Esophagus squamous epithelium (tissue), 5 donors: ENCODE results near the gene CIAO2A. TPM values are rescaled to one million over a fixed set of nuclear protein-coding genes. Genes with fewer than 3 reads are reported as not detected.

Source experiments
- DNase-seq: peaks from one replicate; lab custom pipeline; 2025; lab: John Stamatoyannopoulos, UW
- H3K27ac ChIP-seq, 4 donors: fragments of 200-600 bp; sonication (generic); one replicate each; pipeline ENCODE4 v1.5.1; 2016 to 2019; ENCODE audit warnings: mild to moderate bottlenecking in 1 of 4
- H3K27me3 ChIP-seq, 4 donors: fragments of 200-600 bp; sonication (generic); 1 replicate in 3 of 4; 2 replicates in 1 of 4; pipeline versions ENCODE4 v1.5.1 to v1.6.0; 2017 to 2021; ENCODE audit warnings: antibody characterized with exemption in 1 of 4
- H3K36me3 ChIP-seq, 3 donors: fragments of 200-600 bp; sonication (generic); one replicate each; pipeline ENCODE4 v1.5.1; 2016 to 2019
- H3K4me1 ChIP-seq, 3 donors: fragments of 200-600 bp; sonication (generic); one replicate each; pipeline ENCODE4 v1.5.1; 2017 to 2019
- H3K4me3 ChIP-seq, 4 donors: fragments of 200-600 bp; sonication (generic); 1 replicate in 3 of 4; 2 replicates in 1 of 4; pipeline ENCODE4 v1.5.1; 2016 to 2019; ENCODE audit warnings: mild to moderate bottlenecking in 2 of 4, moderate library complexity in 1 of 4
- H3K9me3 ChIP-seq, 3 donors: fragments of 200-600 bp; sonication (generic); one replicate each; pipeline ENCODE4 v1.5.1; 2016 to 2019
- CTCF ChIP-seq, 6 experiments: fragments of 450-650 bp in 4 of 6; fragments of 200-600 bp in 2 of 6; sonication (generic) in 2 of 6; IDR thresholded peaks; one replicate each; pipeline ENCODE4 v1.5.1; 2016 to 2019; ENCODE audit warnings: antibody characterized with exemption in 6 of 6, mild to moderate bottlenecking in 4 of 6, moderate library complexity in 4 of 6
- POLR2A ChIP-seq, 4 donors: fragments of 450-650 bp; IDR thresholded peaks; one replicate each; pipeline ENCODE4 v1.6.1; 2017; ENCODE audit warnings: antibody characterized with exemption in 4 of 4, mild to moderate bottlenecking in 4 of 4, moderate library complexity in 3 of 4
- WGBS, 2 donors: methylation state at CpG; one replicate each; pipeline ENCODE4 v1.1.5; 2018; 5-methylcytosine and 5-hydroxymethylcytosine counted together
- intact Hi-C: fragments of 100-400 bp; cut with DNase I; formaldehyde crosslinking; loops from one replicate; pipeline ENCODE4 v1.15.0; 2022
- total RNA-seq, 4 donors: library from RNA; depleted of rRNA; stranded (reverse); fragments of >200 nt; gene quantifications; one replicate each; pipeline ENCODE4 v1.1.0, GENCODE V29; 2016
- donor health status: DM: yes; HTN: yes; CAD: no.

Gene CIAO2A
- total RNA-seq, 4 donors from 2014 or later: 36.6 to 76.6 (median 50.7) TPM

GRCh38 chr15:64105113-64105704 lies 11.6 kb upstream of the CIAO2A start:
- no peak for DNase-seq

GRCh38 chr15:64102497-64102896 lies 8.9 kb upstream of the CIAO2A start:
- no peaks in the 10 kb centered on the region for H3K27me3 ChIP-seq
- no peaks in the 10 kb centered on the region for H3K9me3 ChIP-seq
- intact Hi-C loops: loop anchor here (10.0 kb wide), 1 partner anchor 52 kb away; the partner anchor contains the start of gene SNX22
- 89 to 91% methylated on average over 2 of the region's 2 CpGs for WGBS, 2 donors
- H3K4me1 ChIP-seq: peaks cover 9 to 72% (median 40%) of the 10 kb centered on the region in 3 donors
- H3K36me3 ChIP-seq: peaks cover 0 to 4% (median 0%) of the 10 kb centered on the region in 3 donors
- no peak overlapping the region for H3K4me3 ChIP-seq
- TF ChIP-seq POLR2A (IDR thresholded peaks at IDR 0.05) (no peak), CTCF (IDR thresholded peaks at IDR 0.05) (no peak)
- DNase-seq: no peak
- no peak overlapping the region for H3K27ac ChIP-seq

More at GRCh38 chr15:64105113-64105704, 11.6 kb upstream of the CIAO2A start:
- Histone ChIP-seq H3K27me3 (no peaks in the 10 kb centered on the region), H3K9me3 (no peaks in the 10 kb centered on the region), H3K36me3 (no peaks in the 10 kb centered on the region), H3K27ac (peak overlapping the region in 3 of 4 donors; percentile 30 to 45 (median 38)), H3K4me1 (peaks cover 7 to 54% (median 13%) of the 10 kb centered on the region in 3 donors), H3K4me3 (no peak overlapping the region)
- intact Hi-C loops: loop anchor here (10.0 kb wide), 1 partner anchor 50 kb away; the partner anchor contains the start of gene SNX22
- TF ChIP-seq POLR2A (IDR thresholded peaks at IDR 0.05) (no peak), CTCF (IDR thresholded peaks at IDR 0.05) (no peak)
- WGBS, 2 donors: 40 to 60% methylated on average over 5 to 9 of the region's 9 CpGs

- intact Hi-C loops: loop anchor here (10.0 kb wide), 1 partner anchor 54 kb away; the partner anchor contains the start of gene SNX22
- peaks cover 0 to 4% (median 0%) of the 10 kb centered on the region in 3 donors for H3K36me3 ChIP-seq
- no peaks in the 10 kb centered on the region for H3K9me3 ChIP-seq
- no peaks in the 10 kb centered on the region for H3K27me3 ChIP-seq
- peak overlapping the region in 1 of 4 donors; percentile 29 for H3K27ac ChIP-seq
- 87 to 93% methylated on average over 2 of the region's 2 CpGs for WGBS, 2 donors
- no peak for TF ChIP-seq CTCF (IDR thresholded peaks at IDR 0.05)
- no peak for TF ChIP-seq POLR2A (IDR thresholded peaks at IDR 0.05)
- no peak for DNase-seq
- H3K4me1 ChIP-seq: peaks cover 16 to 72% (median 47%) of the 10 kb centered on the region in 3 donors
- H3K4me3 ChIP-seq: no peak overlapping the region
Observed at GRCh38 chr15:64100958-64101357, 7.3 kb upstream of the CIAO2A start.

GRCh38 chr15:64099379-64099778 lies 5.7 kb upstream of the CIAO2A start:
- intact Hi-C loops: no loop called here
- H3K27me3 ChIP-seq: no peaks in the 10 kb centered on the region
- H3K4me1 ChIP-seq: peaks cover 10 to 70% (median 50%) of the 10 kb centered on the region in 3 donors
- no peak for DNase-seq
- H3K36me3 ChIP-seq: peaks cover 0 to 4% (median 0%) of the 10 kb centered on the region in 3 donors
- no peaks in the 10 kb centered on the region for H3K9me3 ChIP-seq
- WGBS, 2 donors: 68 to 74% methylated on average over 2 of the region's 2 CpGs
- TF ChIP-seq CTCF (IDR thresholded peaks at IDR 0.05) (no peak), POLR2A (IDR thresholded peaks at IDR 0.05) (no peak)
- H3K4me3 ChIP-seq: no peak overlapping the region
- H3K27ac ChIP-seq: peak overlapping the region in 1 of 4 donors; percentile 23

GRCh38 chr15:64096668-64097384 lies 3.2 kb upstream of the CIAO2A start:
- peaks cover 20 to 88% (median 66%) of the 10 kb centered on the region in 3 donors for H3K4me1 ChIP-seq
- DNase-seq: no peak
- H3K36me3 ChIP-seq: peaks cover 0 to 4% (median 0%) of the 10 kb centered on the region in 3 donors
- H3K27ac ChIP-seq: peak overlapping the region; percentile 83 to 97 (median 91)
- TF ChIP-seq POLR2A (IDR thresholded peaks at IDR 0.05) (no peak), CTCF (IDR thresholded peaks at IDR 0.05) (peak in 2 of 6 experiments; percentile 5 to 21)
- intact Hi-C loops: no loop called here
- H3K4me3 ChIP-seq: peak overlapping the region; percentile 65 to 99 (median 85)
- no peaks in the 10 kb centered on the region for H3K27me3 ChIP-seq
- WGBS, 2 donors: 1 to 5% methylated on average over 13 to 15 of the region's 16 CpGs
- no peaks in the 10 kb centered on the region for H3K9me3 ChIP-seq
